Mammary epithelial cell (primary cell): ENCODE data around the gene SNX30.

ENCODE experiments used
- CTCF ChIP-seq, 2 donors: IDR thresholded peaks in 1 of 2; conservative IDR thresholded peaks in 1 of 2; 2 replicates each; pipeline ENCODE4 v1.5.1; 2011 to 2012; ENCODE audit warnings: inconsistent platforms in 2 of 2, low read length in 2 of 2, mild to moderate bottlenecking in 2 of 2, control low read depth in 1 of 2, low read depth in 1 of 2; ENCODE audit not compliant: insufficient read depth in 1 of 2; ENCODE audit errors: extremely low read depth in 1 of 2
- EZH2 ChIP-seq: IDR thresholded peaks from 2 replicates; pipeline ENCODE4 v1.6.1; 2012; ENCODE audit warnings: low read length, inconsistent platforms, borderline replicate concordance

GRCh38 chr9:112864403-112864802 is 113.8 kb downstream of the SNX30 start:
- TF ChIP-seq CTCF (conservative IDR thresholded peaks at IDR 0.05 in 1 of 2, IDR thresholded peaks at IDR 0.05 in 1 of 2; ENCODE audit: extremely low read depth in 1 of 2, insufficient read depth in 1 of 2, low read depth in 1 of 2, low read length in 2 of 2) = no peak
- no peak for TF ChIP-seq EZH2
